GF-D8 (cell line): ENCODE data around the gene NFKBIL1.
A peak's percentile ranks its signal among the peaks of the same experiment; 100 is the strongest.
"Not testable (repeated sequence)": the region's sequence is repeated elsewhere in the genome, so short reads cannot be mapped to it uniquely, and the experiment has no call there.

Experiments
- DNase-seq: peaks from one replicate; lab custom pipeline; 2025; lab: John Stamatoyannopoulos, UW

NFKBIL1 gene

DNA sequence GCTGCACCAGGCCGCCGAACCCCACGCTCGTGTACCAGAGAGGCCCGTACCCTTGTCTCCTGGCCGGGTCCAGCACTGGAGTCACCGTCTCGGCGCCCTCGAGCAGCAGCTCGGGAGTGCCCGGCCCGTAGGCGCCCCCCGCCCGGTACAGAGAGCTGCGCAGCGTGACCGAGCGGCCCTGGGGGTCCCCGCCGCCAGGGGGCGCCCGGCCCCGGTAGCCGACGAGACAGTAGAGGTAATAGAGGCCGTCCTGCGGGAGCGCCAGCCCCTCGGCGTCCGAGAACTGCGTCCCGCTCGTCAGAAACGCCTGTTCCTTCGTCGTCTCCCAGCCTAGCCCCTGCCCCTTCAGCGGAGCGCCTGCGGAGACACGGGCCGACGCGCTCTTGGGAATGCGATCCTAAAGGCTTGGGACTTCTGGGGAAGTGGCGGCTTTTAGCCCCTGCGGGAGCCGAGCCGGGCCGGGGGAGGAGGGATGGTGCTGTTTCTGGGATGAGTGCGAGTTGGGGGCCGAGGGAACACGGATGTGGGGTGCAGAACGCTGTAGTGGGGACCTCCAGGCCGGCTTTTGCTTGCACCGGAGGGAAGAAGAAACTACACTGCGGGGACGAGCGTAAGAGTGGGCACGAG lies 33.5 kb downstream of the NFKBIL1 start:
- peak; percentile 45 for DNase-seq

GRCh38 chr6:31581434-31582229 lies 34.2 kb downstream of the NFKBIL1 start:
- DNase-seq = no peak

- no peak for DNase-seq
Measured at GRCh38 chr6:31582230-31582643, 34.8 kb downstream of the NFKBIL1 start, which contains the start of gene LTB. Gene LTB, minus strand, starts transcription at chr6:31582424. Its CDS starts 7 bp downstream, at chr6:31582417.

DNA sequence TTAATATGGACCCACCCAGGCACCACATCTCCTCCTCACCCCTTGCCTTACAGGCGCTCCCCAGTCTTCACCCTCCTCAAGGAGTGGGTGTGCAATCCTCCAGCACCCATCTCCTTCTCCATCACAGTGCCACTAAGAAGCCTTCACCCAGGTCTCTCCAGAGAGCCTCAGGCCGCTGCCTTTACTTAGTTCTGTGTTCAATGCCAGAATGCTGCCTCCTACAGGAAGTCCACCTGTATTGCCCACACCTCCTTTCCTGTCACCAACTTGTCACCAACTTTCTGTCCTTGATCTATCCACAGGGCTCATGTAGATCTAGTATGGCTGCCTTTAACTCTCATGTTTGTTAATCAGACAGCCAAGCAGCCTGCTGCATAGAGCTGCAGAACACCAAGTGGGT lies 38.1 kb downstream of the NFKBIL1 start:
- peak; percentile 38 for DNase-seq

DNA sequence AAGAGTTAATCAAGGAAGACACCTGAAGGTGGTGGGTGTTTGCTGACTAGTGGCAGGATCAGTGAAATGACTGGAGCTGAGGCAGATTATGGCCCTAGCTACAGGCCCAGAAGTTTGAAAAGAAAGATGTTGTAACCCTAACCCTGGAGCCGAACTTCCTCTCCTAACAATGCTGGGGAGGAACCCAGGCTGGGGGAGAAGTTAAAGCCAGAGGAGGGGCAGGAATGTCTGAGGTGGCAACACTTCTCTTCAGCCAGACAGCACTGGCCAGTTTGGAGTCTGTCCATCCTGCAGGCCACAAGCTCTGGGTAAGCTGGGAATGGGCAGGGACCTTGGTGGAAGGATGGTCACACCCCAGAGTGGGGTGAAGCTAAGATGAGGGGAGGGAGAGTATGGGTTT lies 38.6 kb downstream of the NFKBIL1 start, which contains the start of gene LST1:
Gene LST1, plus strand, starts transcription at position 270 of the 400 bp plus-strand sequence. CDS start 1,023 bp downstream, outside the sequence.
- peak; percentile 91 for DNase-seq

- DNase-seq = peak; percentile 94
Measured at GRCh38 chr6:31586599-31587281, 39.3 kb downstream of the NFKBIL1 start.

- no peak for DNase-seq
Measured at GRCh38 chr6:31587791-31588777, 40.7 kb downstream of the NFKBIL1 start.

DNA sequence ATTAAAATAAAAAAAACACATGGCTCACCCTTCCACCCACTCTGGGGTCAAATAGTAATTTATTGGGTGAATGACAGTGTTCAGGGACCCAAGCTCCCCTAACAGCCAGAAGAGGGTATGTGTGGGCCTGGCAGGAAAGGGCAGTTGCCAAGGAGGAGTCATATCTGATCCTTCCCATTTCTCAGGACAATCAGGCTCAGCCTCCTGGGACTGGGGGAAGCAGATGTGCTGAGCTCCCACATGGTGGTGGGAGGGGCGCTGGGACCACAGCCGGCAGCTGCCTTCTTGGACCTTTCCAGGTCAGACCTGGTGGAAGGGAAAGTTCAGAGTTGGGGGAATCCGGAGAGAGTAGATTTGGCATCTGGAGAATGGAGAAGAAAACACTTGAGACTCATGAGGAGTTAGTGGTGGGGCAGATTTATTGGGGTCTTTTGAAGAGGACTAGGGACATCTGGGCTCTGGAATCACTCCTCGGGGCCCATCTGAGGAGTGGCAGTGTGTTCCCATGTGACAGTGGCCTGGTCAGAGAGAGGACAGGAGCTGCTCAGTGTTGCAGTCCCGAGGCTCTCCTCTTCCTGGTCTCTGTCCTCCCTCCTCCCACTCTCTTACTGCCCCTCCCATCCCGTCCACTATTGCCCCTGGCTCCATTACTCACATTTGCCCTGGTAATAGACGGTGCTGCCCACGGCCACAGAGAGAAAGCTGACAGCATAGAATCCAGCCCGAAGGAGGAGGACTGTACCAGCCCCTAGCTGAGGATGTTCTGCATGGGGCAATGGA lies 41.7 kb downstream of the NFKBIL1 start:
- no peak for DNase-seq

- not testable (repeated sequence) for DNase-seq
Measured at GRCh38 chr6:31590691-31591090, 43.3 kb downstream of the NFKBIL1 start.

- DNase-seq = no peak
Measured at GRCh38 chr6:31592396-31592771, 45.0 kb downstream of the NFKBIL1 start.

DNA sequence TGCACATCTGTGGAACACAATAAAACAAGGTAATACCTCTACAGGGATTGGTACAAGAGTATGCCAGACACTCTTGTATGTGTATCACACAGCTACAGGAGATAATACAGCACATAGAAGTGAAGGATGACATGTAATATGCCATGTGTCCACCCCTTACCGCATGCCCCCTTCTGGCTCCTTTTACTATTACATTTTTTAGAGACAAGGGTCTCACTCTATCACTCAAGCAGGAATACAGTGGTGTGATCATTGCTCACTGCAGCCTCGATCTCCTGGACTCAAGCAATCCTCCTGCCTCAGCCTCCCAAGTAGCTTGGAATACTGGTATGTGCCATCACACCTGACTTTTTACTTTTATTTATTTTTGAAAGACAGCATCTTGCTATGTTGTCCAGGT lies 49.6 kb downstream of the NFKBIL1 start:
- DNase-seq = peak; percentile 45

- no peak for DNase-seq
Measured at GRCh38 chr6:31607317-31607716, 59.9 kb downstream of the NFKBIL1 start.
